Thyroid gland (tissue), 4 donors: ENCODE data around the gene GRIN3A.

Experiments
- POLR2A ChIP-seq, 2 donors: fragments of 450-650 bp; IDR thresholded peaks; one replicate each; pipeline ENCODE4 v1.6.1; 2017; ENCODE audit warnings: antibody characterized with exemption in 2 of 2, mild to moderate bottlenecking in 2 of 2, moderate library complexity in 1 of 2
- TF ChIP-seq, protein P1 (sequence below), 6 experiments: fragments of 200-600 bp in 3 of 6; fragments of 450-650 bp in 3 of 6; sonication (generic) in 3 of 6; IDR thresholded peaks; one replicate each; pipeline ENCODE4 v1.5.1; 2016 to 2019; ENCODE audit warnings: antibody characterized with exemption in 6 of 6, mild to moderate bottlenecking in 2 of 6, inconsistent platforms in 1 of 6, moderate library complexity in 1 of 6

DNA sequence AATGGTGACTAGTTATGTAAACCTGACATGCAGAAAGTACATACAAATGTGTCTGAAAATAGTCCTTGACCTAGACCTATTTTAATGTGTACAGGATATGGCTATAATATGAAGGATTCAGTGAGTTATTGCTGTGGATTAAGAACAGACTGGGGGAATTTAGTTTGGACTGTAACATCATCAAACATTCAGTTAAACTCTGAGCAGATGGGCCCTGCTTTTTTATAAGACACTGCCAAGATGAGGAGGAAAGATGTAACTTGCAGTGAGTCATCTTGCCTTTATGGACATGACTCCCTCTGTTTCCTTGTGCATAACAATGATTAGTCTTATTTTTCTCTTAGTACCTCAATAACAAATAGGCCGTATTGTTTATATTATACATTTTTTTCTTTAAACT is 155.9 kb downstream of the GRIN3A start:
- no peak for TF ChIP-seq POLR2A (IDR thresholded peaks at IDR 0.05)
- TF ChIP-seq, protein P1, sequence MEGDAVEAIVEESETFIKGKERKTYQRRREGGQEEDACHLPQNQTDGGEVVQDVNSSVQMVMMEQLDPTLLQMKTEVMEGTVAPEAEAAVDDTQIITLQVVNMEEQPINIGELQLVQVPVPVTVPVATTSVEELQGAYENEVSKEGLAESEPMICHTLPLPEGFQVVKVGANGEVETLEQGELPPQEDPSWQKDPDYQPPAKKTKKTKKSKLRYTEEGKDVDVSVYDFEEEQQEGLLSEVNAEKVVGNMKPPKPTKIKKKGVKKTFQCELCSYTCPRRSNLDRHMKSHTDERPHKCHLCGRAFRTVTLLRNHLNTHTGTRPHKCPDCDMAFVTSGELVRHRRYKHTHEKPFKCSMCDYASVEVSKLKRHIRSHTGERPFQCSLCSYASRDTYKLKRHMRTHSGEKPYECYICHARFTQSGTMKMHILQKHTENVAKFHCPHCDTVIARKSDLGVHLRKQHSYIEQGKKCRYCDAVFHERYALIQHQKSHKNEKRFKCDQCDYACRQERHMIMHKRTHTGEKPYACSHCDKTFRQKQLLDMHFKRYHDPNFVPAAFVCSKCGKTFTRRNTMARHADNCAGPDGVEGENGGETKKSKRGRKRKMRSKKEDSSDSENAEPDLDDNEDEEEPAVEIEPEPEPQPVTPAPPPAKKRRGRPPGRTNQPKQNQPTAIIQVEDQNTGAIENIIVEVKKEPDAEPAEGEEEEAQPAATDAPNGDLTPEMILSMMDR (IDR thresholded peaks at IDR 0.05): no peak
